ENCODE results near the gene TTLL5. TPM values are rescaled to one million over a fixed set of nuclear protein-coding genes. Genes with fewer than 3 reads are reported as not detected.
A peak's percentile ranks its signal among the peaks of the same experiment; 100 is the strongest.

The TTLL5 gene
- total RNA-seq, 1 donor from 2014 or later = 45.2 TPM

DNA sequence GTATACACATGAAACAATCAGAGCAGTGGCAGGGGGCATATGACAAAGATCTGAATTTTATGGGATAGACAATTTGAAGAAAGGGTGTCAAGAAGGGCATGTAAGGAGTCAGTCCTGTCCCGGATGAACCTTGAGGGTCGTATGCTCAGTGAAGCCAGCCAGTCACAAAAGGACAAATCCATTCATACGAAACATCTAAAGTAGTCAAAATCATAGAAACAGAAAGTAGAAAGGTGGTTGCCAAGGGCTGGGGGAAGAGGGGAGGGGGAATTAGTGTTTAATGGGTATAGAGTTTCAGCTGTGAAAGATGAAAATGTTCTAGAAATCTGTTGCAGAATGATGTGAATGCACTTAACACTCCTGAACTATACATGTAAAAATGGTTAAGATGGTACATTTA lies 163.3 kb downstream of the TTLL5 start:
- H3K9me3 Mint-ChIP-seq = no peaks in the 10 kb centered on the region
- H3K27ac Mint-ChIP-seq = peak overlapping the region; percentile 27
- no peak for TF ChIP-seq CTCF (IDR thresholded peaks at IDR 0.05; ENCODE audit: unreplicated experiment)
- H3K27me3 Mint-ChIP-seq (ENCODE audit: low read depth) = no peaks in the 10 kb centered on the region
- peaks cover 52% of the 10 kb centered on the region for H3K4me1 Mint-ChIP-seq
- no peak overlapping the region for H3K4me3 Mint-ChIP-seq
- DNase-seq (ENCODE audit: low spot score in 2 of 2, unreplicated experiment in 2 of 2) = no peak
- H3K36me3 Mint-ChIP-seq = peaks cover 10% of the 10 kb centered on the region

- no peak for DNase-seq (ENCODE audit: low spot score in 2 of 2, unreplicated experiment in 2 of 2)
- H3K27ac Mint-ChIP-seq = peak overlapping the region; percentile 85
- H3K4me3 Mint-ChIP-seq = no peak overlapping the region
- H3K36me3 Mint-ChIP-seq = peaks cover 7% of the 10 kb centered on the region
- H3K4me1 Mint-ChIP-seq = peaks cover 57% of the 10 kb centered on the region
- H3K9me3 Mint-ChIP-seq = no peaks in the 10 kb centered on the region
- H3K27me3 Mint-ChIP-seq (ENCODE audit: low read depth) = no peaks in the 10 kb centered on the region
- TF ChIP-seq CTCF (IDR thresholded peaks at IDR 0.05; ENCODE audit: unreplicated experiment) = no peak
These were observed 164.1 kb downstream of the TTLL5 start for GRCh38 chr14:75825147-75825592.

DNA sequence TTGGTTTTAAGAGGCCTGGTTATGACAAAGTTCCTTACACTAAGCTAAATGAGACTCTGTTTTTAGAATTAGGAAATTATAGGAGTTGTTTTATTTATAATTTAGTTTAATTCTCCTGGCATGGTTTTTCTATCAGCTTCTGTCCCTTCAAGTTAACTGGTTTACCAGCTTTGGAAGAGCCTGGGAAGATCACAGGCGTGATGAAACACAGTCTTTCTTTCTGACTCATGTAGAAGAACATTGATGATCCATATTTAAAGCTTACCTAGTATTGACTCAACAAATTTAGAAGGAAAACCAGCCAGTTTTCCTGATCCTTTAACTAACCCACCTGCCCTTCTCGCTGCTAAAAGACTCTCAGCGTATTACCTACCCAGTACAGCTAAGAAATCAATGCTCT lies 165.6 kb downstream of the TTLL5 start:
- no peak for TF ChIP-seq CTCF (IDR thresholded peaks at IDR 0.05; ENCODE audit: unreplicated experiment)
- Mint-ChIP-seq H3K36me3 (no peaks in the 10 kb centered on the region), H3K27me3 (ENCODE audit: low read depth) (no peaks in the 10 kb centered on the region), H3K4me3 (no peak overlapping the region), H3K4me1 (peaks cover 61% of the 10 kb centered on the region), H3K9me3 (no peaks in the 10 kb centered on the region), H3K27ac (no peak overlapping the region)
- DNase-seq (ENCODE audit: low spot score in 2 of 2, unreplicated experiment in 2 of 2) = no peak

DNA sequence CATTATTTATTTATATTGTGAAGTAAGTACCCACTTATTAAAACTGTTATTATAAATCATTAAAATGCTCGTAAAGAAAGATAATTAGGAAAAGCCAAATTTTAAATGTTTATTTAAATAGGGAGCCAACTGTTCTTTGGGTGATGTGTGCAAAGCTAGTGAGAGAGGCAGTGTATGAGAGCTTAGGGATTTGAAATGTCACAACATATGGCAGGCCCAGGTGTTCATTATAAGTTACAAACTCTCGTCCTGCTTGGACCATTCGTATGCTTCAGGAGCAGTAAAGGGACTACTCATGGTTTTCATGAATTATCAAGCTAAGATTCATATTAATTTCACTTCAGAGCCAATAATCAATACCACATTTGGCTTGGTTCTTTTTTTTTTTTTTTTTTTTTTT lies 166.3 kb downstream of the TTLL5 start:
- DNase-seq (ENCODE audit: low spot score in 2 of 2, unreplicated experiment in 2 of 2) = no peak
- Mint-ChIP-seq H3K4me1 (peaks cover 61% of the 10 kb centered on the region), H3K27me3 (ENCODE audit: low read depth) (no peaks in the 10 kb centered on the region), H3K27ac (no peak overlapping the region), H3K4me3 (no peak overlapping the region), H3K9me3 (no peaks in the 10 kb centered on the region), H3K36me3 (no peaks in the 10 kb centered on the region)
- TF ChIP-seq CTCF (IDR thresholded peaks at IDR 0.05; ENCODE audit: unreplicated experiment) = no peak

DNA sequence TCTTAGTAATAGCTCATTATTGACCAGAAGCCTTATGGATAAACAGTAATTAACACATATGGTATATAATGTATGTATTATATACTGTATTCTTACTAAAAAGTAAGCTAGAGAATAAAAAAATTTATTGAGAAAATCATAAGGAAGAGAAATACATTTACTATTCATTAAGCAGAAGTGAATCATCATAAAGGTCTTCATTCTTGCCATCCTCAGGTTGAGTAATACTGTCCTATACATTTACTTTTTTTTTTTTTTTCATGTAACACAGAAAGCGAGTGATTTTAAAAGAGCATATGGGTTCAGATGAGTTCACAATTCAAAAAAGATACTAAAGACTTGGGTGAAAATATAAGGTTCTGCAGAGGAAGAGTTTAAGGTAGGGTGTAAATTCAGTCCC lies 168.3 kb downstream of the TTLL5 start:
- Mint-ChIP-seq H3K27ac (peak overlapping the region; percentile 12), H3K27me3 (ENCODE audit: low read depth) (no peaks in the 10 kb centered on the region), H3K36me3 (no peaks in the 10 kb centered on the region), H3K9me3 (no peaks in the 10 kb centered on the region), H3K4me3 (no peak overlapping the region), H3K4me1 (peaks cover 60% of the 10 kb centered on the region)
- no peak for TF ChIP-seq CTCF (IDR thresholded peaks at IDR 0.05; ENCODE audit: unreplicated experiment)
- no peak for DNase-seq (ENCODE audit: low spot score in 2 of 2, unreplicated experiment in 2 of 2)

- no peak for TF ChIP-seq CTCF (IDR thresholded peaks at IDR 0.05; ENCODE audit: unreplicated experiment)
- H3K9me3 Mint-ChIP-seq = no peaks in the 10 kb centered on the region
- H3K4me1 Mint-ChIP-seq = peaks cover 52% of the 10 kb centered on the region
- H3K4me3 Mint-ChIP-seq = no peak overlapping the region
- H3K36me3 Mint-ChIP-seq = no peaks in the 10 kb centered on the region
- peak overlapping the region; percentile 77 for H3K27ac Mint-ChIP-seq
- peak in 1 of 2 experiments; percentile 27 for DNase-seq (ENCODE audit: low spot score in 2 of 2, unreplicated experiment in 2 of 2)
- H3K27me3 Mint-ChIP-seq (ENCODE audit: low read depth) = no peaks in the 10 kb centered on the region
These were observed 170.4 kb downstream of the TTLL5 start for GRCh38 chr14:75831455-75831854.

All from mesothelial cell of epicardium (in vitro differentiated cells).